CD1c-positive myeloid dendritic cell (primary cell): ENCODE measurements around the gene TMPRSS9.

Experiments
- DNase-seq: peaks from one replicate; pipeline ENCODE4 v3.0.0-alpha.2; 2016; ENCODE audit errors: extremely low spot score

The TMPRSS9 gene

GRCh38 chr19:2359992-2360685, at the start of gene TMPRSS9:
TSS of gene TMPRSS9 (plus strand) at chr19:2360265. CDS start at chr19:2389786, 29,521 bp downstream.
- DNase-seq = no peak

- DNase-seq = no peak
Observed at GRCh38 chr19:2311093-2311492, 49.0 kb upstream of the TMPRSS9 start.

DNA sequence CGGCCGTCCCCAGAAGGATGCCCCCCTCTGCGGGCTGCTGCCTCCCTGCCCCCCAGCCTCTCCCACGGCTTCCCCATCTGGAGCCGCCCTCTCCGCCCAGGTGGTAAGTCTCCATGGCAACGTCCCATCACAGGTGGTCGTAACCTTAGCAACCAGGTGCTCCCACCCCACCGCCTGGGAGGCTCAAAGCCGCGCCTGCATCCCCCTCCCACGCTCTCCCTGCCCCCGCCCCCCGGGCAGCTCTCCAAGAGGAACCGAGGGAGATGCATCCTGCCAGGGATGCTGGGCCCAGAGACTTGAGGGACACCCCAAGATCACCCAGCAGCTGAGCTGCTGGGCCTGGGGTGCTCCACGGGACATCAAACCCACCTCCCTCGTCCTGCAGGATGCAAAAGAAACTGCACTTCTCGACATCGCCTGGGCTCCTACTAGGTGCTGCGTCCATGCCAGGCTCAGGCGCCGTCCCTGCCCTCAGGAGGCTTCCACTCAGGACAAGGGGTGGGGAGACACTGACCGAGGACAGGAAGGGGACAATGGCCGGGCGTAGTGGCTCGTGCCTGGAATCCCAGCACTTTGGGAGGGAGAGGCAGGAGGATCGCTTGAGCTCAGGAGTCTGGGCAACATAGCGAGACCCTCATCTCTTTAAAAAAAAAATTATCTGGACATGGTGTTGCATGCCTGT, 47.1 kb upstream of the TMPRSS9 start:
- DNase-seq = no peak

DNA sequence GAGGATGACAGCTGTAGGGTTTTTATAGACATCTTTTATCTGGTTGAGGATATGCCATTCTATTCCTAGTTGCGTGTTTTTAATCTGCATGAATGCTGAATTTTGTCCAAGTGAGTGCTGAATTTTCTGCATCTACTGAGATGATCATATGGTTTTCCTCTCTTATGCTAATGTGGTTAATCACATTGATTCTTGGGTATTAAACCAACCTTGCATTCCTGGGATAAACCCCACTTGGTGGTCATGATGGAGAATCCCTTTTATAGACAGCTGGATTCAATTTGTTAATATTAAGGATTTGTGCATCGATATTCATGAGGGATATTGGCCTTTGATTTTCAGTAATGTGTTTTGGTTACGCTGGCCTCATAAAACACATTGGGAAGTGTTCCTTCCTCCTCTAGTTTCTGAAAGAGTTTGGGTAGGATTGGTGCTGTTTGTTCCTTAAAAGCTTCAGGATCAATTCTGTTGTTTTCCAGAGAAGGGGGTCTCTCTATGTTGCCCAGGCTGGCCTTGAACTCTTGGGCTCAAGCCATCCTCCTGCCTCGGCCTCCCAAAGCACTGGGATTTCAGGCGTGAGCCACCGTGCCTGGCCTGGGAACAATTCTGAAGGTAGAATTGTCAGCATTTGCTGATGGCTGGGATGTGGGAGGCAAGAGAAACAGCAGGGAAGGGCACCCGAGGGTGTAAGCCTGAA, 44.8 kb upstream of the TMPRSS9 start:
- DNase-seq = no peak

DNA sequence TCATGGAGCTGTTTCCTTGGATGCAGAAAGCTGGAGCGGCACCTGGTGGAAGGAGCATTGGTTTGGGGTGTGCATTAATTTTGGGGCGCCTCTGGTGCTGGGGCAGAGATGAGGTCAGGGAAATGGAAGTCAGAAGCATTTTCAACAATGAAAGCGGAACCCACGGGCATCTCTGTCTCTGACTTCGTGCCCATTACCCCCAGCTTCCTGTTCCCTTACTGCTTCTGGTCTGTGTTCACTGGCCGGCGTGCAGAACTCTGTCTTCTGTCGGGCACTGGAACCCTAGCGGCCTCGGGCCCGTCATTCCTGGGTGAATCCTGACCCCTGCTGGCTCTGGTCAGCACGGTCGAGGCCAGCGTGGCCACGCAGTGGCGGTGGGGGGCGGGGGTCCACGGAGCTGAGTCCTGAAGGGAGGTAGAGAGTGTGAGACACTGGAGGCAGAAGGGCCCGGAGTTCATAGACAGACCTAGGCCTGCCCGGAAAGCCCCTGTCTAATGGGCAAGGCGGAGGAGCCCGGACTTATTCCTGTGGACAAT, 44.2 kb upstream of the TMPRSS9 start:
- peak; percentile 92 for DNase-seq

DNA sequence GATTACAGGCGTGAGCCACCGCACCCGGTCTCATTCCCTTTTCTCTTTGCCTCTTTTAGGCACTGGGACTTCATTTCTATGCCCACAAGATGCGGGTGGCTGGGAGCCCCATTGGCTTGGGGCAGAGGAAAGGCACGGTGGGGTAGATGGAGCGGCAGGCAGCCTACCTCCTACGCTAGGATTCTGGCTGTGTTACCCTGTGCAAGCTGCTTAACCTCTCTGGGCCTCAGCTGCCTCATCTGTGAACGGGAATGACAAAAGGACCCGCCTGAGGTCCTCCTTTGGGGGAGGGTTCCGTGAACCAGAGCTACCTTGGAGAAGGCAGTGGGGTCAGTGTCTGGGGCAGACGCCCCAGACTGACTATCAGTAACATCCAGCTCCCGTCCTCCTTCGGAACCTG, 42.8 kb upstream of the TMPRSS9 start:
- DNase-seq = no peak

DNA sequence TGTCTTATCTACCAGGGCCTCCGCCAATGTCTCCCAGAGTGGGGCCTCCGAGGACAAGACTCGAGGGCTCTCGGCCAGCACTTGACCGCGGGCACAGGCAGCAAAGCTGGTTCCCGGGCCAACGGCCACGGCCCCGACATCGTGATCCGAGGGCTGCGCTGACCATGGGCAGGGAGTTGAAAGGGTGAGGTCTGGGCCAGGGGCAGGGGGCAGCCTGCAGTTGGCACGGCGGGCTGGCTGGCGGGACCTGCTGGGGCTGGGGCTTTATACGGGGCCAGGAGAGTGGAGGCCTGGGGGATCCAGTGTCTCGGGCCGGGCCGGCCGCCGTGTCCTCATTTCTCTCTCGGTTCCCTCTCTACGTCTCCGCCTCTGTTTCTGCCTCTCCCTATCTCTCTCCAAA, 42.3 kb upstream of the TMPRSS9 start:
- DNase-seq = no peak

- no peak for DNase-seq
Observed at GRCh38 chr19:2318923-2319322, 41.1 kb upstream of the TMPRSS9 start.

- DNase-seq = no peak
Observed at GRCh38 chr19:2319551-2319950, 40.5 kb upstream of the TMPRSS9 start.

GRCh38 chr19:2320049-2320448, 40.0 kb upstream of the TMPRSS9 start:
- no peak for DNase-seq

GRCh38 chr19:2320939-2321338, 39.1 kb upstream of the TMPRSS9 start:
- no peak for DNase-seq

DNA sequence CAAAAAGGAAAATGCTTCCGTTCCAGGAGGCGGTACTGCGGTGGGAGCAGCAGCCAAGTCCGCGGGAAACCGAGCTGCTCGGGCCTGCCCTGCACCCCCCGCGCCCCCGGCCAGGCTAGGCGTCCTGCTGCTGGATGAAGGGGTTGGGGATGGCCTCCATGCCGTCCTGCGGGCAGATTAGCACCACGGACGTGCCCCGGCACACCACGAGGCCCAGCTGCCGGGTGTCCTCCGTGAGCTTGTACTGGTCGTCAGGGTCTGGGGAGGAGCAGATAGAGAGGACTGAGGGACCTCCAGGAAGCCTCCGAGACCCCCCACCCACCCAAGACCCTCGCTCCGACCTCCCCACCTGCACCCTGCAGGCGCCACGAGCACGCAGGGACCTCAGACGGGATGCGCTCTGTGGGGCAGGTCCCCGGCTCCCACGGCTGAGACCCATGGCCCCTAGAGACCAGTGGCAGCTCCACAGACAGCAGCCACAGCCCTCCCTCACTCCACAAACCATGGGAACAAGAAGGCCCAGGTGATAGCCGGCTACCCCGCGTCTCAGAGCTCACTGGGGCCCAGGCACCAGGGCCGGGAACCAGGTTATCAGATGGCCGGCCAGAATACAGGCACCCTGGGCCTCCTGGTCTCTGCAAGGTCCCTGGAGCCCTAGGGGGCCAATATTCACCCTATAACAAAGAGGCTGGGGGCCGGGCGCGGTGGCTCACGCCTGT, 38.3 kb upstream of the TMPRSS9 start:
- no peak for DNase-seq

- DNase-seq = no peak
Observed at GRCh38 chr19:2323707-2324106, 36.4 kb upstream of the TMPRSS9 start.

GRCh38 chr19:2324220-2324948, 35.7 kb upstream of the TMPRSS9 start:
- no peak for DNase-seq

GRCh38 chr19:2325281-2326046, 34.6 kb upstream of the TMPRSS9 start:
- DNase-seq = no peak

DNA sequence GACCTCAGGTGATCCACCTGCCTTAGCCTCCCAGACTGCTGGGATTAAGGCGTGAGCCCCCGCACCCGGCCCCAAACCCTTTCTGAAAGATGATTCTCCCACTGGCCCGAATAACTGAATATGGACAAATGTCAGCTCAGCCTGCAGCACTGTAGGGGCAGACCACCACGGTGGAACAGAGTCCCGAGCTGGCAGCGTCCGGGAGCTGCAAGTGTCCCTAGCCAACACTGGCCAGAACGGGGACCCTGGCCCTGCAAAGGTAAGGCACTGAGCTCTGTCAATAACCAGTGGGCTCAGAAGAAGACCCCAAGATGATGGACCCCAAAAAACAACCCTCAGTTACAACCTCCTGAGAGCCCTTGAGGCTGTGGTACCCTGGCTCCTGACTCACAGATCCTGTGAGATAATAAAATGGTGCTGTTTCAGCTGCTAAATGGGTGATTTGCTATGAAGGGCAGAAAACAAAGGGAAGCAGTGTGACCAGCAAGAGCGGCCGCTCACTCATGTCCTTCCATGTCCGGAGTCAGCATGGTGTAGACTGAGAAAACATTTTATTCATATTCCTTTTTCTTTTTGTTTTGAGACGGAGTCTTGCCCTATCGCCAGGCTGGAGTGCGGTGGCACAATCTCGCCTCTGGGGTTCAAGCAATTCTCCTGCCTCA, 33.2 kb upstream of the TMPRSS9 start:
- DNase-seq = no peak

DNA sequence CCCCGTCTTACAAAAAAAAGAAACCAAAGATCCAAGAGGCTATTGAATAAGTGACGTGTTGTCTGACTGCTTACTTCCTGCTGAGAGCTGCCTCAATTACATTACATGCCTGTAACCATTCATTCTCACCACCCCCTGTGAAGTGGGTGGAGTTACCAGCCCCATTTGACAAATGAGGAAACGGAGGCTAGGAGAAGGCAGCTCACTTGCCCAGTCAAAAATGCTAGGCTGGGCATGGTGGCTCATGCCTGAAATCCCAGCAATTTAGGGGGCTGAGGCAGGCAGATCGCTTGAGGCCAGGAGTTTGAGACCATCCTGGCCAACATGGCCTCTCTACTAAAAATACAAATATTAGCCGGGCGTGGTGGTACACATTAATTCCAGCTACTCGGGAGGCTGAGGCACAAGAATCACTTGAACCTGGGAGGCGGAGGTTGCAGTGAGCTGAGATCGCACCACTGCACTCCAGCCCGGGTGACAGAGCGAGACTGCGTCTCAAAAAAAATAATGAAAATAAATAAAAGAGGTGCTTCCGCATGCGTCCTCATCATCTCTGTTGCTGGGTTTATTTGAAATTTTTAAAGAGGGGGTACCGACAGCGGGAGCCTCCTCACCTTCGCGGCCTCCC, 32.2 kb upstream of the TMPRSS9 start:
- DNase-seq = peak; percentile 87

GRCh38 chr19:2328401-2329148, 31.5 kb upstream of the TMPRSS9 start, which contains the start of the genes LSM7 and SPPL2B:
TSS of gene LSM7 (minus strand) at chr19:2328586. CDS start at chr19:2328566, 20 bp downstream.
TSS of gene SPPL2B (plus strand) at chr19:2328684. CDS start at chr19:2328710, 26 bp downstream.
- peak; percentile 97 for DNase-seq

DNA sequence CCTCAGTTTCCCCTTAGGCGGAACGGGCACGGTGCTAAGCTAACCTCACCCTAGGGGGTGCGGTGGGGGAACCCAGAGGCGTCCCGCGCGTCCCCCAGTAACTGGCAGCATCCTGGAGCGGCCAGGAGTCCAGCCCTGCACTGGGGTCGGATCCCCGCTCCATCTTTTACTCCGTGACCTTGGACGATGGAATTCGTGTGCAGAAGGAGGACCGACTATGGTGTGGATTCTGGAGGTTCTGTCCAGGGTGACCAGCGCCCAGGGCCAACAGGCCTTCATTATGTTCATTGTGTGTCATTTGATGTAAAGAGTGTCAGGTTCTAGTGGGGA, 31.0 kb upstream of the TMPRSS9 start:
- no peak for DNase-seq
